Measurements from ENCODE around the gene ADGRE2.
"Not testable (repeated sequence)": the region's sequence is repeated elsewhere in the genome, so short reads cannot be mapped to it uniquely, and the experiment has no call there.

ADGRE2 gene

GRCh38 chr19:14778110-14778845, at the start of gene ADGRE2:
TSS of gene ADGRE2 (minus strand) at chr19:14778560. CDS start at chr19:14776756, 1,804 bp downstream.
- DNase-seq: not testable (repeated sequence)

GRCh38 chr19:14826006-14826405, 47.6 kb upstream of the ADGRE2 start:
- DNase-seq: no peak

GRCh38 chr19:14821937-14822336, 43.6 kb upstream of the ADGRE2 start:
- DNase-seq: no peak

- DNase-seq: no peak
Observed at GRCh38 chr19:14818588-14818987, 40.2 kb upstream of the ADGRE2 start.

DNA sequence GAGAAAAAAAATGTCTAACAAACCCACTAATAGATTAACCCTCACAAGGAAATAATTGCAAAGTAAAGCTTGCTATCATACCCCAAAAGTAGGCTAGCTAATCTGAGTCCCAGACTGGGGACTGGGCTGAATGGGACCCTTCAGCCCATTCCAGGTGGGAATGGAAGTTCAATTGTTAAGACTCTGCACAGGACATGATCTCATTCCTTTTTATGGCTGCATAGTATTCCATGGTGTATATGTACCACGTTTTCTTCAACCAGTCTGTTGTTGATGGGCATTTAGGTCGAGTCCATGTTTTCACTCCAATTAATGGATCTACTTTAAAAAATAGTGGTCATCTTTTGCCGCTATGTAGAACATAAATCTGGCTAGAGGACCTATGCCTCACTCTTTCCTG, 38.7 kb upstream of the ADGRE2 start:
- no peak for DNase-seq

DNA sequence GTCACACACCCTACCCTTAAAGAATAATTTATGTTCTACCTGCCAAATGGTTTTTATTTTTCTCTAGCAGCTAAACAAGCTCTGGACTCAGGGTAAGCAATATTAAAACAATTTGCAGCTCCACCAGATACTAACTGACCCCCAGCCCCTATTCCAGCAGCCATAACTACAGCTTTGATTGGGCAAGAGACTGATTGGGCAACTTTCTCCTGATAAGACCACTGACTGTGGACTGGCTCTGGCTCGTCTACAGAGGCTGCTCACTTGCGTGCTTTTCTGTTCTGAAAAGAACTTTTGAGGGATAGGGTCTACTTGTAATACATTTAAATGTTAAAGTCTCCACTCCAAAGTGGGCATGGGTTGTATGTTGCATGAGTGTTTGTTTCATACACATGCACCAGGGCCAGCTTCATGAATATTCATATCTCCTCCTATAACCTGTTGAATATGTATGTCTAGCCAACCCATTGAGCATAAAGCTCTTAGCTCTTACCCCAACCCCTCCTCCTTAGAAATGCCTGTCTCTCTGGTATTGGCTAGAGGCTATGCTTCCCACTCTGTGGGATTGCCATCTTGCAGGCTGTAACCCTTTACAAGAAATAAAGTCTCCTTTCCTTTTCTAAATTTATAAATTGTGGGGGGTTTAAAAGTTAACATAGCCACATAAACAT, 36.8 kb upstream of the ADGRE2 start:
- DNase-seq: no peak

- DNase-seq: no peak
Observed at GRCh38 chr19:14809272-14810057, 31.1 kb upstream of the ADGRE2 start.

DNA sequence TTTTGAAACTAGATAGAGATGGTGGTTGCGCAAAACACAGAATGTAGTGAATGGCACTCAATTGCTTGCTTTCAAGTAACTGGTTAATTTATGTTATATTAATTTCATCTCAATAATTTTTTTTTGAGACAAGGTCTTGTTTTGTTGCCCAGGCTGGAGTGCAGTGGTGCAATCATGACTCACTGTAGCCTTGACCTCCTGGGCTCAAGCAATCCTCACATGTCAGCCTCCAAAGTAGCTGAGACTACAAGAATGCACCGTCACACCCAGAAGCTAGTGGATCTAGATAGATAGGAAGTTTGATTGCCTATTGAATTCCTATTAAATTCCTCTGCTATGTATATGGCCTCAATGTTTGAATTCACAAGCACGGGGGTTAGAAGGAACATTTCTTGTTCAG, 26.4 kb upstream of the ADGRE2 start:
- no peak for DNase-seq

DNA sequence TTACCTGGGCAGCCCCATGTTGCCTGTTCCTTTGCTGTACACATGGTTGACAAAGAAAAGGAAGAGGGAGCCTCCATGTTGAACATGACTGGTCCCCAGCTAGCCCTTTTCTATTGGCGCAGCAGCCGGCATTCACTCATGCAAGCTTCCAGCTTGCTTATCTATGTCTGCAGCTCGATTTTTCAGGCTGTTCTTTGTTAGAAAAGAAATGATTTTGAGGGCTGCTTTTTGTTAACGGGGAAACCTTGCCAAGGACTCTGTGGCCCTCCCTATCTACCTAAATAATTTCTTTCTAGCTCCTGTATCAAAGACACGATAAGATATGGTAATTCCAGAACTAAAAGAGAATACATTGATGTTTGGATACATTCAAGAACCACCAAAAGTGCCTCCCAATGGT, 20.4 kb upstream of the ADGRE2 start:
- DNase-seq: no peak

- no peak for DNase-seq
Observed at GRCh38 chr19:14796021-14796420, 17.7 kb upstream of the ADGRE2 start.

DNA sequence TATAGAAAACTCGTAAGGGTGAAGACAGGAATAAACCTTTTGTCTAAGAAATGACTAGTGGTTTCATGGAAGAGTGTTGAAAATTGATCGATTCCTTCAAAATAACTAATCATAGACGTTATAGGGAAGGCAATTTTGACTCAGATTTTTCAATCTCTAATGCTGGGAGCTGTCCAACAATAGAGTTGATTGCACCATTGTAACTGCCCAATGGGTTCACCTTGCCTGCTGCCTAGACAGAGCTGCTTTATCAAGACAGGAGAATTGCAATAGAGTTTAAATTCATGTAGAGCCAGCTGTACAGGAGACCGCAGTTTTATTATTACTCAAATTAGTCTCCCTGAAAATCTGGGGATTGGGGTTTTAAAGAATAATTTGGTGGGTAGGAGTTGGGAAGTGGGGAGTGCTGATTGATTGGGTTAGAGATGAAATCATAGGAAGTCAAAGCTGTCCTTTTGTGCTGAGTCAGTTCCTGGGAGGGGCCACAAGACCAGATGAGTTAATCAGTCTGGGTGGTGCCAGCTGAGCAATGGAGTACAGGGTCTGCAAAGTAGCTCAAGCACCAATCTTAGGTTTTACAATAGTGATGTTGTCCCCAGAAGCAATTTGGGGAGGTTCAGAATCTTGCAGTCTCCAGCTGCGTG, 16.8 kb upstream of the ADGRE2 start:
- no peak for DNase-seq

DNA sequence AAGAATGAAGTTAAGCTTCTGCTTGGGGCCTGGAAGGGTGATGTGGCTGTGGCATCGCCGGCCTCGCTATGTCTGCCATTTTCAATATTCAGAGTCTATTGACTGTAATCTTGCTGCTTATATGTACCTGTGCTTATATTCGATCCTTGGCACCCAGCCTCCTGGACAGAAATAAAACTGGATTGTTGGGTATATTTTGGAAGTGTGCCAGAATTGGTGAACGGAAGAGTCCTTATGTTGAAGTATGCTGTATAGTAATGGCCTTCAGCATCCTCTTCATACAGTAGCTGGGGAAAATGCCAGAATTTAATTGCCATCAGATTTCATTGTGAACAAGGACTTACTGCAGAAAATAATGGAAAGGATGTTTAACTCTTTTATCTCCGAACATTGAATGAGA, 13.9 kb upstream of the ADGRE2 start:
- DNase-seq: not testable (repeated sequence)

DNA sequence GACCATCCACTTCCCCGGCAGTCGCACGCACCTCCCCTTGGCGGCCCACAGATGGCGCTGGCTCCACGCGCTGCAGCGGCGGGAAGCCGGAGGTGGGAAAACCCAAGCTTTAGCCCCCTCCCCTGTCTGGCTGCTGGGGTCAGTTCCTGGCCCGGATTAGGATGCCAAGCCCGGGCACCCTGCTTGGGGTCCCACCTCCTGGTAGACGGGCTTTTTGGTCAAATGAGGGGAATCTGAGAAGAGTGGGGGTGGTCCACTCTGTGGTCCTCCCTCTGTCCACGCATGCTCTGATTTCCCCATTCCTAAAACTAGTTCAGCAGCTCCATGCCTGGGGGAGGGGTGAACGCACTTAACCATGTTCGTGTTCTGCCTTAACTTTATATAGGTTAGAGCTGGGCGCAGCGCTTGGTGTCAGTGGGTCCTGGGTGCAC, 8.1 kb upstream of the ADGRE2 start:
- DNase-seq: no peak

GRCh38 chr19:14785102-14785793, 6.9 kb upstream of the ADGRE2 start:
- DNase-seq: peak; percentile 26

- DNase-seq: peak; percentile 18
Observed at GRCh38 chr19:14784730-14785101, 6.4 kb upstream of the ADGRE2 start.

DNA sequence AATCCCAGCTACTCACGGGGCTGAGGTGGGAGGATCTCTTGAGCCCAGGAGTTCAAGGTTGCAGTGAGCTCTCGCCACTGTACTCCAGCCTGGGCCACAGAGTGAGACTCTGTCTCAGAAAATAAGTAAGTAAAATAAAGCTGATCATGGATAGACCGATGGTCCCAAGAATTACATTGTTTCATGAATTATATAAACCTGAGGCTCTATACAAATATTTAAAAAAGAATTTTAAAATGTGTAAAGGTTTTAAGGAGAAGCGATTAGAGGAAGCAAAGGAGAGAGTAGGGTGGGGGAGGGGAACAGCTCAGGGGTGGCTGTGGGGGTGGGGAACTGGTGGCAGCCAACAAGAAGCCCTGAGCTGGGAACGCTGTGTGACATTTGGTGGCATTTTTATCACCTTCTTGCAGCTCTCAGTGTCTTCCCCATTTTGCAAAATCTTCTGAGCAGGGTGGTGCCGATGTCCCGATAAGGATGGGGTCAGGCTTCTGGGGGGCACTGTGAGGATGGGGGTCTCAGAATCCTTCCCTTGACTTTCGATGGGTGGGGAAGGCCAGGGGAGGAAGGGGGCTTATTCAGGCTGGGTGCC, 5.1 kb upstream of the ADGRE2 start:
- DNase-seq: not testable (repeated sequence)

- no peak for DNase-seq
Observed at GRCh38 chr19:14782626-14783409, 4.5 kb upstream of the ADGRE2 start.

DNA sequence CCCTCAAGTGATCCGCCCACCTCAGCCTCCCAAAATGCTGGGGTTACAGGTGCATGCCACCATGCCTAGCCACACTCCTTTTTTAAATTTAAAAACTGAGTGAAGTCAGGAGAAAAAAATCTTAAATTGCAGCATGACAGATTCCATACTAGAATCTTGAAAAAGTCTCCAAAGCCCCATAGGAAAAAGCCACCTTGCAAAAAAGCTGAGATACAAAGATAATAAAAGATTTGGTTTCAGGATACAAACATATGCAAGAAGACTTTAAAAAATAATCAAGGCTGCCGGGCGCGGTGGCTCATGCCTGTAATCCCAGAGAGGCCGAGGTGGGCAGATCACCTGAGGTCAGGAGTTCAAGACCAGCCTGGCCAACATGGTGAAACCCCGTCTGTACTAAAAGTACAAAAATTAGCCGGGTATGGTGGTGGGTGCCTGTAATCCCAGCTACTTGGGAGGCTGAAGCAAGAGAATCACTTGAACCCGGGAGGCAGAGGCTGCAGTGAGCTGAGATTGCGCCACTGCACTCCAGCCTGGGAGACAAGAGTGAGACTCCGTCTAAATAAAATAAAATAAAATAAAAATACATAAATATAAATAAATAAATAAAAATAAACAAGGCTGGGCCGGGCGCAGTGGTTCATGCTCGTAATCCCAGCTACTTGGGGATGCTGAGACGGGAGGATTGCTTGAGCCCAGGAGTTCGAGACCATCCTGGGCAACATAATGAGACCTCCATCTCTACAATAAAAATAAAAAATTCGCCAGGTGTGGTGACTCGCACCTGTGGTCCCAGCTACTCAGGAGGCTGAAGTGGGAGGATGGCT, 3.6 kb upstream of the ADGRE2 start:
- DNase-seq: not testable (repeated sequence)

GRCh38 chr19:14780622-14781225, 2.4 kb upstream of the ADGRE2 start:
- not testable (repeated sequence) for DNase-seq

DNA sequence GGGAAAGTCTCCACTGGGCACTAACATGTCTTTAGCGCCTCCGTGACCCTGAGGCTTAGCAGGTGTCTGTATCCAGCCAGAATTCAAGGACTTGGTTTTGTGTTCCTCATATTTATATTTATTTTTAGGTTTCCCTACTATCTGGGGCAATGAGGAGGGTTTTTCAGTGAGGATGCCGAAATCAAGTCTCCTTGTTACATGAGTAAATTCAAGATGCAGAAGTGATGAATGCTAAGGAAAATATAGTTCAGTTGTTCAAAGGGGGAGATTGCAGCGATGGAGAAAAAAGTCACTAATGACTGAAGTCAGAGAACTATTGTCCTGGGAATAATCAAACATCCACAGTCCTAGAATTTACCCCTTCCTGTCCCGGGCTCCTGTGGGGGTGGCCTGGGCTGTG, 791 bp upstream of the ADGRE2 start:
- no peak for DNase-seq

Data from CD4-positive, alpha-beta T cell treated with Interleukin-12 subunit alpha and Interleukin-12 subunit beta, for 1 hour (primary cell).